ENCODE measurements around the gene HNRNPK. TPM values are rescaled to one million over a fixed set of nuclear protein-coding genes. Genes with fewer than 3 reads are reported as not detected.

The HNRNPK gene
- polyA plus RNA-seq, 3 donors, result 307 to 743 (median 645) TPM

GRCh38 chr9:83980395-83981125 lies 545 bp upstream of the HNRNPK start, which contains the start of gene RMI1:
Gene RMI1, plus strand, starts transcription at chr9:83980805. Its CDS starts 20,182 bp downstream, at chr9:84000987.
- no peaks in the 10 kb centered on the region for H3K27me3 ChIP-seq (ENCODE audit: control insufficient read depth in 2 of 2, insufficient read depth in 2 of 2, low read length in 2 of 2)
- H3K79me2 ChIP-seq (ENCODE audit: insufficient read depth, low read length), result peaks cover 98% of the 10 kb centered on the region
- peak within 1 kb of the TSS; percentile 99 to 100 (median 99) for H3K27ac Mint-ChIP-seq
- peaks cover 0 to 3% (median 0%) of the 10 kb centered on the region in 7 donors for H3K9me3 Mint-ChIP-seq
- peak; percentile 97 to 99 (median 98) for DNase-seq
- H3K4me3 Mint-ChIP-seq, result peak within 1 kb of the TSS; percentile 99 to 100
- H3K36me3 Mint-ChIP-seq, result peaks cover 24 to 27% of the 10 kb centered on the region in 2 donors
- peaks cover 37% of the 10 kb centered on the region for H3K4me1 Mint-ChIP-seq
- H3K4me1 ChIP-seq (ENCODE audit: control insufficient read depth in 1 of 2, insufficient read depth in 2 of 2, low read length in 2 of 2), result peaks cover 17 to 49% of the 10 kb centered on the region in 2 donors
- H3K4me3 ChIP-seq (replicated peaks in 1 of 3; ENCODE audit: low read depth in 2 of 3, low read length in 3 of 3), result peak within 1 kb of the TSS; percentile 72 to 100 (median 88)
- TF ChIP-seq, protein P1, sequence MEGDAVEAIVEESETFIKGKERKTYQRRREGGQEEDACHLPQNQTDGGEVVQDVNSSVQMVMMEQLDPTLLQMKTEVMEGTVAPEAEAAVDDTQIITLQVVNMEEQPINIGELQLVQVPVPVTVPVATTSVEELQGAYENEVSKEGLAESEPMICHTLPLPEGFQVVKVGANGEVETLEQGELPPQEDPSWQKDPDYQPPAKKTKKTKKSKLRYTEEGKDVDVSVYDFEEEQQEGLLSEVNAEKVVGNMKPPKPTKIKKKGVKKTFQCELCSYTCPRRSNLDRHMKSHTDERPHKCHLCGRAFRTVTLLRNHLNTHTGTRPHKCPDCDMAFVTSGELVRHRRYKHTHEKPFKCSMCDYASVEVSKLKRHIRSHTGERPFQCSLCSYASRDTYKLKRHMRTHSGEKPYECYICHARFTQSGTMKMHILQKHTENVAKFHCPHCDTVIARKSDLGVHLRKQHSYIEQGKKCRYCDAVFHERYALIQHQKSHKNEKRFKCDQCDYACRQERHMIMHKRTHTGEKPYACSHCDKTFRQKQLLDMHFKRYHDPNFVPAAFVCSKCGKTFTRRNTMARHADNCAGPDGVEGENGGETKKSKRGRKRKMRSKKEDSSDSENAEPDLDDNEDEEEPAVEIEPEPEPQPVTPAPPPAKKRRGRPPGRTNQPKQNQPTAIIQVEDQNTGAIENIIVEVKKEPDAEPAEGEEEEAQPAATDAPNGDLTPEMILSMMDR (IDR thresholded peaks at IDR 0.05), result no peak
- no peaks in the 10 kb centered on the region for H3K9me3 ChIP-seq (replicated peaks in 1 of 2; ENCODE audit: control insufficient read depth in 1 of 2, insufficient read depth in 1 of 2, low read length in 2 of 2)
- intact Hi-C loops (cut with micrococcal nuclease), result loop anchor here (5.0 to 10.0 kb wide), 2 partner anchors 58 to 276 kb away; partner anchors contain the start of genes KIF27 (in 1 of the 2) and UBQLN1 (in 1 of the 2)
- WGBS (ENCODE audit: insufficient coverage), result under 1% methylated on average over 63 of the region's 69 CpGs
- H3K27me3 Mint-ChIP-seq (ENCODE audit: low read depth in 3 of 3), result no peaks in the 10 kb centered on the region
- H3K4me2 ChIP-seq (replicated peaks; ENCODE audit: extremely low read depth, low read length, poor library complexity, severe bottlenecking), result peak within 1 kb of the TSS; percentile 78
- peak within 1 kb of the TSS; percentile 97 to 99 for H3K27ac ChIP-seq (ENCODE audit: low read depth in 1 of 2, low read length in 2 of 2)
- H2AFZ ChIP-seq (ENCODE audit: insufficient read depth, low read depth, low read length, poor library complexity, severe bottlenecking), result peak within 1 kb of the TSS; percentile 90
- H4K20me1 ChIP-seq (ENCODE audit: insufficient read depth, low read length), result peaks cover 39% of the 10 kb centered on the region
- H3K36me3 ChIP-seq (replicated peaks in 1 of 2; ENCODE audit: control insufficient read depth in 1 of 2, insufficient read depth in 2 of 2, low read length in 2 of 2), result peaks cover 22 to 26% of the 10 kb centered on the region in 2 donors
- peak within 1 kb of the TSS; percentile 97 for H3K9ac ChIP-seq (ENCODE audit: insufficient read depth, low read length, poor library complexity, severe bottlenecking)

DNA sequence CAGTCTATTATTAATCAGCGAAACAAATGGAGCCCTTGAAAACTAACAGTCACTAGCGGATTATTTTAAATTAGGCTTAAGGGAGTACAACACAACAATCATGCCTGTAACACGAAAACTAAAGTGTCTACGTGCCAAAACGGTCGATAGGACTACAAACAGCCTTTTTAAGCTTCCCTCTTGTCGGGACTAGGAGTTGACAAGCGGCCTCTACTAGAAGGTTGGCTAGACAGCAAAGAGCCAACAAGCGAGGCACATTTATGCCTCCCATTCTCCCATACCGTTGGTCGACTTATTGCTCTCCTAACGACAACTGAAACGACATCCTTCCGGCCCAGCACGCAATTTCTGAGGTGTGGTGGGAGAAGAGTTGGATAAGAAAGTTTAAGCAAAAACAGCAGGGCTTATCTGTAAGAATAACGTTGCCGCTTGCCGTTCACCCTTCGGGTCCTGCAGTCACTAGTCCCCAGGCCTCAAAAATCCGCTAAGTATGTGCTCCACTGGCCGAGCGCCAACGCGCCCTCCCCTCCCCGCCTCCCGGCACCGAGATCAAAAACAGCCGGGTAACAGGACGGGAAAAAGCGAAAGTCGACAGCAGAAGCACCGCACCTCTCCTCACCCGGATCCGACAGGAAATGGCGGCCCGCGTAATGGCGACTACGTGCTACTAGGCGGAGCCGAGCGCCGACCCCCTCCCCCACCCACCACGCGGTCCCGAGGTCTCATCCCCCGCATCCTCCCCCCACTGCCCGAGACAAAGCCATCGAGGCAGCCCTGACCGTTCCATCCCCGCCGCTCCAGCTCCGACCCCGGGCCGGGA lies 813 bp downstream of the HNRNPK start:
- H3K4me3 ChIP-seq (replicated peaks in 1 of 3; ENCODE audit: low read depth in 2 of 3, low read length in 3 of 3), result peak overlapping the region; percentile 72 to 100 (median 88)
- intact Hi-C loops (cut with micrococcal nuclease), result loop anchor here in 1 of 2 donors (2.0 kb wide), 1 partner anchor 58 kb away; the partner anchor contains the start of gene KIF27
- peak; percentile 78 to 84 (median 78) for DNase-seq
- WGBS (ENCODE audit: insufficient coverage), result 0% methylated on average over 37 of the region's 55 CpGs
- Mint-ChIP-seq H3K4me1 (peaks cover 38% of the 10 kb centered on the region), H3K9me3 (peaks cover 0 to 3% (median 0%) of the 10 kb centered on the region in 7 donors), H3K36me3 (peaks cover 38 to 40% of the 10 kb centered on the region in 2 donors), H3K27me3 (ENCODE audit: low read depth in 3 of 3) (no peaks in the 10 kb centered on the region), H3K27ac (peak overlapping the region; percentile 99 to 100 (median 99)), H3K4me3 (peak overlapping the region; percentile 99 to 100)
- H3K9ac ChIP-seq (ENCODE audit: insufficient read depth, low read length, poor library complexity, severe bottlenecking), result peak overlapping the region; percentile 97
- H3K27ac ChIP-seq (ENCODE audit: low read depth in 1 of 2, low read length in 2 of 2), result peak overlapping the region; percentile 97 to 99
- H3K79me2 ChIP-seq (ENCODE audit: insufficient read depth, low read length), result peaks cover 98% of the 10 kb centered on the region
- TF ChIP-seq, protein P1 (IDR thresholded peaks at IDR 0.05), result no peak
- peaks cover 36 to 40% of the 10 kb centered on the region in 2 donors for H3K36me3 ChIP-seq (replicated peaks in 1 of 2; ENCODE audit: control insufficient read depth in 1 of 2, insufficient read depth in 2 of 2, low read length in 2 of 2)
- H3K4me2 ChIP-seq (replicated peaks; ENCODE audit: extremely low read depth, low read length, poor library complexity, severe bottlenecking), result peak overlapping the region; percentile 78
- H3K27me3 ChIP-seq (ENCODE audit: control insufficient read depth in 2 of 2, insufficient read depth in 2 of 2, low read length in 2 of 2), result no peaks in the 10 kb centered on the region
- no peak overlapping the region for H2AFZ ChIP-seq (ENCODE audit: insufficient read depth, low read depth, low read length, poor library complexity, severe bottlenecking)
- H3K9me3 ChIP-seq (replicated peaks in 1 of 2; ENCODE audit: control insufficient read depth in 1 of 2, insufficient read depth in 1 of 2, low read length in 2 of 2), result no peaks in the 10 kb centered on the region
- H4K20me1 ChIP-seq (ENCODE audit: insufficient read depth, low read length), result peaks cover 52% of the 10 kb centered on the region
- H3K4me1 ChIP-seq (ENCODE audit: control insufficient read depth in 1 of 2, insufficient read depth in 2 of 2, low read length in 2 of 2), result peaks cover 17 to 47% of the 10 kb centered on the region in 2 donors

Data from CD14-positive monocyte (primary cell).